NCI-H1105 (cell line): ENCODE data around the gene IGFL2.
"Not testable (repeated sequence)": the region's sequence is repeated elsewhere in the genome, so short reads cannot be mapped to it uniquely, and the experiment has no call there.

Source experiments
- DNase-seq: peaks from one replicate; lab custom pipeline; 2025; lab: John Stamatoyannopoulos, UW

The IGFL2 gene

DNA sequence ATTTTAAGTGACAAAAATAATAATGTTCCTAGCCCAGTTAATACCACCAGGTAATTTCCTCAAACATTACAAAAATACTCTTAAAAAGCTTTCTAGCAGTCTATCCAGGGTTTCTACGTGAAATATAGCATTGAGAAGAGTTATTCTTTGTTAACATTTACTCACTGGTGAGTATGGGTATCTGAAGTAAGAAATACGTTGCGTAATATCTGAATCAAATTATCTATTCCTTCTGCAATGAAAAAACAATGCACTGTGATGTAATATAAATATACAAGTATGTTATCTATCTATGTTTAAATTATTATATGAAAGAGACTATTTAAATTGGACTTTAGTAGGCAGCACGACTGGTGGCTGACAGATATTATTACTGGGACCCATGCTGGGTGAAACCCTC, 5.7 kb upstream of the IGFL2 start:
- no peak for DNase-seq

DNA sequence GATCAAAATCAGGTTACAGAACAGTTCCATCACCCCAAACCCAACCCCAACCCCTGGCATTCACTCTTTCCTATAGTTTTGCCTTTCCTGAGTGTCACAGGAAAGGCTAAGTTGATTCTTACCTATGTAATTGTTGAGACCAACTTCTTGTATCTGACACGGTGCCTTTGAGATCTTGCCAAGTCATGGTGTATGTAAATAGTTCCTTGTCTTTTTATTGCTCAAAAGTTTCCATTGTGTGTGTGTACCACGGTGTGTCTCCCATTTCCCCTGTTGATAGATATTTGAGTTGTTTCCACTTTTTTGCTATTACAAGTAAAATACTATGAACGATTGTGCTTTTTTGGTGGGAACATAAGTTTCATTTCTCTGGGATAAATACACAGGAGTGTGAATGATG, 3.3 kb upstream of the IGFL2 start:
- no peak for DNase-seq

DNA sequence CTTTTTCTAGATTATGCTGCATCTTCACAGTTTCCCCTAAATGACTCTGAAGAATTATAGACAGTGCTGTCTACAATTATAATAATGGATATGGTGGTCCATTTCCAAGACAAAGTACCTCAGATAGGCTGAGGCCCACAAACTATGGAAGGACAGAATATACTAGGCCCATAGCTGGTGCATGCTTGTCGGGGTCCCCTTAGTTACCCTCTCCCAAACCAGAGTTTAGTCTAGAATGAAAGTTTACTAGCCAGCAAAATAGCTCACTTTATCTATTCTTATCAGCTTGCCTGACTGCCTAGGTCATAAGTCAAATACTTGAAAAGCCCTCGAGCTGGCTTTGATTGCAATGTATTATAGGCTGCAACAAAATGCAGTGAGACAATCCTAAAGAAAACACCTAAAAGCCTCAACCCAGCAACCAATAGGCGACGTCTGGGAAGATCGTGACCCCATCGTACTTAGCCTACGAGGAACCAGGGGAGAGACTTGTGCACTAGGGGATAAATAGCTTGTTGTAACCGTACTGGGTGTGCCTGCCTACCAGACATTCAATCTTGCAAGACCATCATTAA, 785 bp upstream of the IGFL2 start:
- no peak for DNase-seq

DNA sequence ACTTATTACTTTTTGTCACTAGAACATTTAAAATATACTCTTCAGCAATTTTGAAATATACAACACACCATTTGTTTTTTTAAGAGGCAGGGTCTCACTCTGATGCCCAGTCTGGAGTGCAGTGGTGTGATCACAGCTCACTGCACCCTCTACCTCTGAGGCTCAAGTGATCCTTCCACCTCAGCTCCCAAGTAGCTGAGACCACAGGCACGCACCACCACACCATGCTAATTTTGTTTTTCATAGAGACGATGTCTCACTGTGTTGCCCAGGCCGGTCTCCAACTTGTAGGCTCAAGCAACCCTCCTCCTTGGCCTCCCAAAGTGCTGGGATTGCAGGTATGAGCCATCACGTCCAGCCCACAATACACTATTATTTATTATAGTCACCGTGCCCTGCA, 2.6 kb downstream of the IGFL2 start:
- DNase-seq, result no peak

DNA sequence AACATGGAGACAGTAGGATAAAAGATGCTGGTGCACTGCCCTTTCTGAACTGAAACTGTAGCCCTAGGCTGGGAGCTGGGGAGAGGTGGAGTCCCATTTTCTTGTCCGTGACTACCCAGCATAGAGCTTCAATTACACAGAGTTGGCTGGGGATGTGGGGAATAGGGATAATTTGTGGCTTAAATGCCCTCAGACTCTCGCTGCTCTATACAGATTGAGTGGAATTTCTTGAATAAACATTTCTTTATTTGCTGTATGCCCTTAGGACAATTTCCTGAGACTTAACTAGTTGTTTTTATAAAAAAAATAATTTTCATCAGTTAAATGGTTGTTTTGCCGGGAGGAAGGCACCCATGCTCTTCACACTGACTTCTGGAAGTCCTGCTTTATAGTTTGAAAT, 7.2 kb downstream of the IGFL2 start:
- DNase-seq, result no peak

DNA sequence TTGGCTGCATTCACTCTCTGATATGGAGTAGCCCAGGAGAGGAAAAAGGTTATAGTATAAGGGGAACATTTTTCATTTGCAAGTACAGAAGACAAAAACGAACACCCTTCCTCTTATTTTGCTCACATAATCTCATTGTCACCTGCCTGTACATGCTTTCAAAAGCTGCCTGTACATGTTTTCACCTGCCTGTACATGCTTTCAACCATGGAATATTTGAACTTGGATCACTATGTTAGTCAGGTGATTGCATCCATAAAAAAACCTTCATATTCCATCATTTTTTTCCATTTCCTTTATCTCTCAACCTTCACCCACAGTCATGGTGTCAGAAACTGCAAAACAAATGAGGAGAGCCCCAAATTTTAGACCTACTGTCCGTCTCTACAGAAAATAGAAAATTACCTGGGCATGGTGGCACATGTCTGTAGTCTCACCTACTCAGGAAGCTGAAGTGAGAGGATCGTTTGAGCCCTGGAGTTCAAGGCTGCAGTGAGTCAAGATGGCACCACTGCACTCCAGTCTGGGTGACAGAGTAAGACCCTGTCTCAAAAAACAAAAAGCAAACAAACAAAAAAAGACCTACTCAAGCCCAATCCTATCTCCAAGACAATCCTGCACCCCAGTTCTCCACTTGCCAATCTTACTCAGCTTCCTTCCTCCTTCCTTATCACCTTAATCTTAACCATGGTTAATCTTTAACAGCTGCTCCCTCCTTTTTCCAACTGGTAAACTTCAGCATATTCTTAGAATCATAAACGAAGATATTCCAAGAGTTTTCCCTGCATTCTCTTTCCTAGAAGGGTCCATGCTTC, 11.6 kb downstream of the IGFL2 start:
- DNase-seq, result no peak

DNA sequence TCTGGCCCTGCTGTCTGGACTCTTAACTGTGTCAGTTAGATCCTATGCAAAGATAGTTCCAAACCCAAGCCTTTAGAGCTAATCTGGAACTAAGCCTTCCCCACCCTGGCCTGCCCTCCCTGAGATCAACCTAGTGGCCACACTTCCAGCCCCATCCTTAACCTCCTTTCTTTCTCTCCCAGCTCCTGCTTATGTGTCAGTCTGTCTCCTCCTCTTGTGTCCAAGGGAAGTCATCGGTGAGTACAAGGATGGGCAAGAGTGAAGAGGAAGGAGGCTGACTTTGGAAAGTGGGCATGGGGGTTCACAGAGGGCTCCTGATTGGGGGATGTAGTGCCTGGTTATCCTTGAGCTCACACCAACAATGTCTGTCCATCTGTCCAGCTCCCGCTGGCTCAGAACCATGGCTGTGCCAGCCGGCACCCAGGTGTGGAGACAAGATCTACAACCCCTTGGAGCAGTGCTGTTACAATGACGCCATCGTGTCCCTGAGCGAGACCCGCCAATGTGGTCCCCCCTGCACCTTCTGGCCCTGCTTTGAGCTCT, 12.3 kb downstream of the IGFL2 start:
- no peak for DNase-seq

DNA sequence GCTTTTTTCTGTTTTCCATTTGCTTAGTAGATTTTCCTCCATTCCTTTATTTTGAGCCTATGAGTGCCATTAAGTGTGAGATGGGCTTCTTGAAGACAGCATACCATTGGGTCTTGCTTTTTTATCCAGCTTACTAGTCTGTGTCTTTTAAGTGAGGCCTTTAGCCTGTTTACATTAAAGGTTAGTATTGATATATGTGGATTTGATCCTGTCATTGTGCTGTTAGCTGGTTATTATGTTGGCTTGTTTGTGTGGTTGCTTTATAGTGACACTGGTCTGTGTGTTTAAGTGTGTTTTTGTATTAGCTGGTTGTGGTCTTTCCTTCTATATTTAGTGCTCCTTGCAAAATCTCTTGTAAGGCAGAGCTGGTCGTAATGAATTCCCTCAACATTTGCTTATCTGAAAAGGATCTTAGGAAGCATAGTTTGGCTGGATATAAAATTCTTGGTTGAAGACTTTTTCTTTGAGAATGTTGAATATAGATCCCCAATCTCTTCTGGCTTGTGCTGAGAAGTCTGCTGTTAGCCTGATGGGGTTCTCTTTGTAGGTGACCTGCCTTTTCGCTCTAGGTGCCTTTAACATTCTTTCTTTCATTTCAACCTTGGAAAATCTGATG, 13.7 kb downstream of the IGFL2 start:
- not testable (repeated sequence) for DNase-seq

DNA sequence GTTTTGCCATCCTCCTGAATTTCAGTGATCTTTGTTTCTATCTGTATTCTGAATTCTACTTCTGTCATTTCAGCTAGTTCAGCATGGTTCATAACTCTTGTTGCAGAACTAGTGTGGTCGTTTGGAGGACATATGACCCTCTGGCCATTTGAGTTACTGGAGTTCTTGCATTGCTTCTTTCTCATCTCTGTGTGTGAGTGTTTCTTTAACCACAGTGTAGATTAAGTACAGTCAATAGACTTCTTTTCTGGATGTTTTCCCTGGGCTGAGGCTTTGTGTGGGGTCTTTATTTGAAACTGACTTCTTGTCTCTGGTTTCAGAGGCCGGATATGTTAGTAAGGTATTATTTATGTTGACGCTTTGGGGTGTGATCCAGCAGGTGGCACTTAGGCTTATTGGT, 14.7 kb downstream of the IGFL2 start:
- no peak for DNase-seq

DNA sequence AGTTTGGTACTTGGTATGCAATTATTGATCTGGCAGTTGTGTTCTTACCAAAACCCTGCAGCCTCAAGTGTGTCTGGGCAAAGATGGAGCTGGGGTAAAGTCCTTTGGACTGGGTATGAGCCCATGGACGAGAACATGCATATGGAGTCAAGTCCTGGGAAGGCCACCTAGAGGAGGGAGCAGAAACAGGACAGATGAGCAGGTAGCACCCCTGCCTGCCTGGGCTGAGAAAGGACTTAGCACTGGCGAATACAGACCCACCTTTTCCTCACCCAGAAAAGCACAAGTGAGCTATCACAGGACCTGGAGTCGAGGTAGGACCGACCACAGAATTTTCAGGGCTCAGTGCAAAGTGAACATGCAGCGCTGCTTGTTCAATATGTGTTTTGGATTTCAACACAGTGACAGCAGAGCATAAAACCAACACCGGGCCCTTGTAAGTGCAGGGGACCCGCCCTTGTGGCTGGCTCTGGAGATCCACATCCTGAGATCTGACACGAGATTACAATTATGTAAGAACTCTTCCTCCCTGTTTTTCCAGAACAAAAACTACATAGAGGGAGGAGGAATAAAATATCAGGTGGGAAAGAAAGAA, 25.9 kb downstream of the IGFL2 start:
- DNase-seq, result no peak

DNA sequence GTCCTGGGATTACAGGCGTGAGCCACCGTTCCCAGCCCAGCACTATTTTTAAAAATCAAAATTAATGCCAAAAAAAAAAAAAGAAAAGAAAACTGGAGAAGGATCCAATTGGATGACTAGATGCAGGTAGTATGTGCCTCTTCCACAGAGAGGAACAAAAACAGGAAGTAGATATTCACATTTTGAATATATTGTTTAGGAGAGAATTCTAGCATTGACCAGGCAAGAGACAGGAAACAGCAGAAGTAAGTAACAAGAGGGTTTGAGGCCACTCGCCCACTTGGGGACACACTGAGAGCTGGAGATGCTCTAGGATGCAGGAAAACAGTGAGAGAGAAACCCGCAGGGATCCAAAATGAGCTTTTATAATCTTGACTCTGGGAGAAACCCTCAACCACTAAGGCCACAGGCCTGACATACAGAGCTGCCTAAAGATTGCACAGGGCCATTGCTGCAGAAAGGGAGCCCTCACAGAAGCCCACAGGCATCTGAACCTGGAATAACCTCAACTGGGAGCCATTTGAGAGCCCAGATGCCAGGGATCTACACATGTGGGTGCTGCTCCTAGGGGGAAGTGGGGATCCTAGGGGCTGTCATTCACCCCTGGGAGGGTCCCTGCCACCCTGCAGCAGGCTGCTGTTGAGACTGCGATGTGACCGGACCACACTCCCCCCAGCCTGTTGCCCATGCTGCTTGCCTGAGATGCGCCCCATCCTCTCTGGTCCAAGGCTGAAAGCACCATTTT, 28.2 kb downstream of the IGFL2 start:
- no peak for DNase-seq

DNA sequence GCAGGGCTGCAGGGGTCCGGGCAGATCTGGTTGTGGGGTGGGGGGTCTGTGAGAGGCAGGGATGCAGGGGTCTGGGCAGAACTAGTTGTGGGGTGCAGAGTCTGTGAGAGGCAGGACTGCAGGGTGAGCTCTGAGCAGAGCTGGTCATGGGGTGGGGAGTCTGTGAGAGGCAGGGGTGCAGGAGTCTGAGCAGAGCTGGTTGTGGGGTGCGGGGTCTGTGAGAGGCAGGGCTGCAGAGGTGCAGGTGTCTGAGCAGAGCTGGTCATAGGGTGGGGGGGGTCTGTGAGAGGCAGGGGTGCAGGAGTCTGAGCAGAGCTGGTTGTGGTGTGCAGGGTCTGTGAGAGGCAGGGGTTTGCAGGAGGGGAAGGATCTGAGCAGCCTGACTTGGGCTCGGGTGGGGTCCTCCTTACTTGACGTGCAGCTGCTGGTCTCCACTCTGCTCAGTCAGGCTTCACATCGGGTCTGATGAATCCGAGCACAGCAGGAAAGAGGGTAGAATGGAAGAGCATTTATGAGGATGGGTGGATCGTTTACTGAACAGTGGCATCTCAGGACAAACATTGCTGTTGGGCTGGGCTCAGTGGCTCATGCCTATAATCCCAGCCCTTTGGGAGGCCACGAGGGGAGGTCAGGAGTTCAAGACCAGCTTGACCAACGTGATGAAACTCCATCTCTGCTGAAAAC, 31.2 kb downstream of the IGFL2 start:
- DNase-seq, result no peak

DNA sequence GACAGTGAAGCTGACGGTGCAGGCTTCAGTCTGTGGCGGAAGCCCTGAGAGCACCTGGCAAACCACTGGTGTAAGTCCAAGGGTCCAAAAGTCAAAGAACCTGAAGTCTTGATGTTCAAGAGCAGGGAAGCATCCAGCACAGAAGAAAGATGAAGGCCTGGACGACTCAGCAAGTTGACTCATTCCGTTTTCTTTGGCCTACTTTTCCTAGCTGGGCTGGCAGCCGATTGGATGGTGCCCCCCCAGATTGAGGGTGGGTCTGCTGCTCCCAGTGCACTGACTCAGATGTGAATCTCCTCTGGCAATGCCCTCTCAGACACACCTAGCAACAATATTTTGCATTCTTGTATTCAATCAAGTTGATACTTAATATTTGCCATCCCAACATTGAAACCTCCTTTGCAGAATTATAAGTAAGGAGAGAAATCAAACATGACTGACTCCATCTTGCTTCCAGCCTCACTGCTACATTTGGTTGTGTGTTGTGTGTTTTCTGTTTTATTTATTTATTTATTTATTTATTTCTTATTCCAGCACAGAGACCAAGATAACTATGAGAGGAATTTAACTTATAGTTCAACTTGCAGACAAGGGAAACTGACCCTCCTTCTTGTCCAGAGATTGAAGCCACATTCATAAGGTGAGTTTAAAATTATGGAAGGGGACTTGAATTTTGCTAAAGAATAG, 32.8 kb downstream of the IGFL2 start:
- DNase-seq, result no peak

DNA sequence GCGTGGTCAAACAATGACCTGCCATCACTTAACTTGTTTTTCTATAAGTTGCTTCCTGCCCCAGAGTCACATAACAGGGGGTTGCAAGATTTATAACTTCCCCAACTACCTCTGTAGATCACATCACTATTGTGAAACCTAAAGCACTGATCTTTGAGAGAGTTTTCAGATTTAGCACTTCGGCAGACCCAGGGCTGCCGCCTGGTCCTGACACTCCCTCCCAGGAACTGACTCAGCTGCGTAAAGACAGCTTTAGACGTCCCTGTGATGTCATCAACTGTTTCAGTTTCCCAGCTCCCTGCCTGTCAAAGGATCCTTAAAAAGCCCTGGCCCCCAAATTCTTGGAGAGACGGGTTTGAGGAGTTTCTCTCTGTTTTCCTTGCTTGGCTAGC, 33.3 kb downstream of the IGFL2 start:
- no peak for DNase-seq

DNA sequence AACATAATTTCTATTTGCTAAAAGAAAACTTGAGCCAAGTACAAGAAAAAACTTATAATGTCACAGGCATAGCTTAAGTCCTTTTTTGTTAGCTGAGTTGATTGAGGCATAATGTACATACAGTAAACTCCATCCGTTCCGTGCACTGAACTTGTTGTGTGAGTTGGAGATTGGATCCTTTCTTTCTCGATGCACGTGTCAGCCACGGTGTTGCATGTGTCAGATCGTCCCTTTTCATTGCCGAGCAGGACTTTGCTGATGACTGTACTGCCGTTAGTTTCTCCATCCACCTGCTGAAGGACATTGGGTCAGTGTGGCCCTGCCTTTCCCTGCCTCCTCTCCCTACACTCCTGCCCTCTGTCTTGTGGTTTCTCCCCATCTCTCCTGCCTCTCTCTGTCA, 34.4 kb downstream of the IGFL2 start:
- DNase-seq, result no peak

DNA sequence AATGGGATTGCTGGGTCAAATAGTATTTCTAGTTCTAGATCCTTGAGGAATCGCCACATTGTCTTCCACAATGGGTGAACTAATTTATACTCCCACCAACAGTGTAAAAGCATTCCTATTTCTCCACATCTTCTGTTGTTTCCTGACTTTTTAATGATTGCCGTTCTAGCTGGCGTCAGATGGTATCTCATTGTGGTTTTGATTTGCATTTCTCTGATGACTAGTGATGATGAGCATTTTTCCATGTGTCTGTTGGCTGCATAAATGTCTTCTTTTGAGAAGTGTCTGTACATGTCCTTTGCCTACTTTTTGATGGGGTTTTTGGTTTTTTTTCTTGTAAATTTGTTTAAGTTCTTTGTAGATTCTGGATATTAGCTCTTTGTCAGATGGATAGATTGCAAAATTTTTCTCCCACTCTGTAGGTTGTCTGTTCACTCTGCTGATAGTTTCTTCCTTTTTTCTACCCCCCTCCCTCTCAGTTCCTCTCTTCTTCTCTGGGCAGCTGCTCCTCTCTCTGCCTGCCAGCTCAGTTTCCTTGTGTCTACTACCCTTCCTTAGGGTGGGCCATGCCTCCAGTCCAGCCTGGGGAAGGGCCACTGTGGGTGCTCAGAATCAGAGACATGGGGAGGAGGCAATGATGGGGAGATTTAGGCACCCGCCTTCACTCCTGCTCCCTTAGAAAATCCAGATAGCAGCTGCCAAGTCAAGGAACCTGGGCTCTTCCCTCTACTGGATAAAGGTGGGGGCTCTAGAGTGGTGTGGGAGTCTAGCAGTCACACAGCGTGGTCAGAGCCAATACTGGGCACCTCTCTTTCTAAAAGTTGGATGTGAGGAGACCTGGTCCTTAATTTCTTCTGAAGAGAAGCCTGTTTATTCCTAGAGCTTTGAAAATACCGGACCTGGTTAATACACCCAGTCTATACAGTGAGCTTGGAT, 37.0 kb downstream of the IGFL2 start:
- not testable (repeated sequence) for DNase-seq

DNA sequence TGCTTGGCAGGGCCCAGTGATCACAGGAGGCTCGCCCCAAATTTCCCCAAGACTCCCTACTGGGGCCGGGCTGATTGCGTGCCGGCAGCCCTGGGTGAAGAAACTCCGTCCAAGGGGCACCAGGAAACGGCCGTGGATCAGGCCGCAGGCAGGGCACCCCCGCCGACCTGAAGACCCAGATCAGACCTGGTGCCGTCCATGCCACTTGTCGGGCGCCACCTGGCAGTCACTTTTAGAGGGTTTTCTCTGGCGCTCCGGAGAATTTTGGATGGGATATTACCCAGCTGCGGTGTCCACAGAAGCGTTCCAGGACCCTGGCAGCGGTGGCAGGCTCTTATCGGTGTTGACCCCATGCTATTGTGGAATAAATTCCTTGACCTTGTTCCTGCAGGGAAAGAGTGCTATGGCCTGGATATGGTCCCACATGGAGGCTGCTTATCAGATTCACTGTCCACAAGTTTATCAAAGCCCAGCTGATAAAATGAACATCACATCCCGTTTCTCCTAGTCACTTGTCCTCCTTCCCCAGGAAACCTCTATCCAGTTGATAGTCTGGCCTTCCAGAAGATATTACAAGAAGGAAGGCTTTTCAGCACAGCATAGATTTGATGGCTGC, 38.2 kb downstream of the IGFL2 start:
- no peak for DNase-seq

DNA sequence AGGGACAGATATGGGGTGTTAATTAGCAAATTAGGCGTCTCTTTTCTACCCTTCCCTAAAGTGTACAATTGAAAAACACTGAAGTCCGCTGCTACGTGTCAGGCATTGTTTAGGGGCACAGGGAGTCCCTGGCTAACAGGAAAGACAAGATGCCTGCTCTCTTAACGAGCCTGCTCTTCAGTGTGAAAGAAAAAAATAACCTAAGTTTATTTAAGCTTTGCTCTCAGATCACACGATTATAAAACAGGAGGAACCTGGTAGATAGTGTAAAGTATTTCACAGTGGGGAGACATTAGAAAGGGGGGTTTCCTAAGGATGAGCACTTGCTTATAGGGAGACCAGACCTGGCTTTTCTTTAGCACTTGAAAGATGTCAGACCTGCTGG, 38.7 kb downstream of the IGFL2 start:
- no peak for DNase-seq
